Measurements from ENCODE around the gene ZP1. TPM values are rescaled to one million over a fixed set of nuclear protein-coding genes. Genes with fewer than 3 reads are reported as not detected.

The ZP1 gene
- total and polyA plus RNA-seq, 10 of the 15 experiments (the other 5 are each of a cell fraction or from before 2014, with no cell fraction given) = not detected

DNA sequence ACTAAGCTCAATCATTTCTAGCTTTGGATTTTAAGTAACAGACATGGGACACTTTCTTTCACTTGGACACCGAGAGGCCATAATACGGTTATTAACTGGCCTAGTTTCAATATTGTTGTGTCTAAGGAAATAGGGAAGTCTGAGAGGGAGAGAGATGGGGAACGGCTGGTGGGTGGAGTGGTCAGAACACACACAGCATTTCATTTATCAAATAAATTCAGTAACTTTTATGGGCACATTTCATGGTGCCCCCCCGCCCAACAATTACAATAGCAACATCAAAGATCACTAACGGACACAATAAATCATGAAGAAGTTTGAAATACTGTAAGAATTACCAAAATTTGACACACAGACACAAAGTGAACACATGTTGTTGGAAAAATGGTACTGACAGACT, 28.3 kb downstream of the ZP1 start:
- H3K27ac ChIP-seq (ENCODE audit: control insufficient read depth, insufficient read depth) = no peak overlapping the region
- intact Hi-C loops (cut with micrococcal nuclease; ENCODE audit: unreplicated experiment) = loop anchor here (5.0 kb wide), 1 partner anchor 193 kb away; no protein-coding TSS in a partner anchor
- no peak overlapping the region for H3K4me3 ChIP-seq
- H3K9ac ChIP-seq (ENCODE audit: control insufficient read depth, insufficient read depth, low read length) = no peak overlapping the region
- whole genome bisulfite sequencing (ENCODE audit: insufficient coverage, insufficient replicate concordance, low lambda C conversion rate, missing lambda C conversion rate) = 72% methylated on average over 5 of the region's 5 CpGs
- no TSS peak for BruUV-seq (replicated peaks)
- CTCF ChIA-PET = interaction anchor here (0.7 to 2.9 kb wide), 5 partner anchors 9 to 292 kb away, joined by 3 to 11 read pairs (median 6); no protein-coding TSS in a partner anchor
- no peaks in the 10 kb centered on the region for H3K9me3 ChIP-seq (replicated peaks; ENCODE audit: control insufficient read depth, insufficient read depth, low read length)
- DNase-seq (ENCODE audit: low read depth, low spot score) (no peak), FAIRE-seq (no peak), ATAC-seq (no peak)
- RAD21 ChIA-PET (ENCODE audit: unreplicated experiment) = interaction anchor here (1.5 kb wide), 1 partner anchor 9 kb away, joined by 3 read pairs; no protein-coding TSS in a partner anchor
- no peaks in the 10 kb centered on the region; the same call in 1 of the 2 replicates for H3K4me1 ChIP-seq (ENCODE audit: control insufficient read depth, insufficient read depth, low read length)
- H4K20me1 ChIP-seq (ENCODE audit: control insufficient read depth, insufficient read depth) = peaks cover 4% of the 10 kb centered on the region; the same call in 1 of the 2 replicates
- SMC1A ChIA-PET (ENCODE audit: uncharacterized antibody, unreplicated experiment) = interaction anchor here (0.7 to 1.5 kb wide), 2 partner anchors 63 to 131 kb away, joined by 3 read pairs; no protein-coding TSS in a partner anchor
- no peaks in the 10 kb centered on the region for H3K27me3 ChIP-seq (replicated peaks in 1 of 2; ENCODE audit: control insufficient read depth in 2 of 2, insufficient read depth in 2 of 2, low read length in 1 of 2)
- TF ChIP-seq, protein P1, sequence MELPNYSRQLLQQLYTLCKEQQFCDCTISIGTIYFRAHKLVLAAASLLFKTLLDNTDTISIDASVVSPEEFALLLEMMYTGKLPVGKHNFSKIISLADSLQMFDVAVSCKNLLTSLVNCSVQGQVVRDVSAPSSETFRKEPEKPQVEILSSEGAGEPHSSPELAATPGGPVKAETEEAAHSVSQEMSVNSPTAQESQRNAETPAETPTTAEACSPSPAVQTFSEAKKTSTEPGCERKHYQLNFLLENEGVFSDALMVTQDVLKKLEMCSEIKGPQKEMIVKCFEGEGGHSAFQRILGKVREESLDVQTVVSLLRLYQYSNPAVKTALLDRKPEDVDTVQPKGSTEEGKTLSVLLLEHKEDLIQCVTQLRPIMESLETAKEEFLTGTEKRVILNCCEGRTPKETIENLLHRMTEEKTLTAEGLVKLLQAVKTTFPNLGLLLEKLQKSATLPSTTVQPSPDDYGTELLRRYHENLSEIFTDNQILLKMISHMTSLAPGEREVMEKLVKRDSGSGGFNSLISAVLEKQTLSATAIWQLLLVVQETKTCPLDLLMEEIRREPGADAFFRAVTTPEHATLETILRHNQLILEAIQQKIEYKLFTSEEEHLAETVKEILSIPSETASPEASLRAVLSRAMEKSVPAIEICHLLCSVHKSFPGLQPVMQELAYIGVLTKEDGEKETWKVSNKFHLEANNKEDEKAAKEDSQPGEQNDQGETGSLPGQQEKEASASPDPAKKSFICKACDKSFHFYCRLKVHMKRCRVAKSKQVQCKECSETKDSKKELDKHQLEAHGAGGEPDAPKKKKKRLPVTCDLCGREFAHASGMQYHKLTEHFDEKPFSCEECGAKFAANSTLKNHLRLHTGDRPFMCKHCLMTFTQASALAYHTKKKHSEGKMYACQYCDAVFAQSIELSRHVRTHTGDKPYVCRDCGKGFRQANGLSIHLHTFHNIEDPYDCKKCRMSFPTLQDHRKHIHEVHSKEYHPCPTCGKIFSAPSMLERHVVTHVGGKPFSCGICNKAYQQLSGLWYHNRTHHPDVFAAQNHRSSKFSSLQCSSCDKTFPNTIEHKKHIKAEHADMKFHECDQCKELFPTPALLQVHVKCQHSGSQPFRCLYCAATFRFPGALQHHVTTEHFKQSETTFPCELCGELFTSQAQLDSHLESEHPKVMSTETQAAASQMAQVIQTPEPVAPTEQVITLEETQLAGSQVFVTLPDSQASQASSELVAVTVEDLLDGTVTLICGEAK (IDR thresholded peaks at IDR 0.05; ENCODE audit: borderline replicate concordance) = no peak
- TF ChIP-seq ASH2L (IDR thresholded peaks at IDR 0.05; ENCODE audit: borderline replicate concordance, low read depth) = no peak
- in situ Hi-C loops (cut with MboI) = loop anchor here (5.0 kb wide), 1 partner anchor 58 kb away; no protein-coding TSS in a partner anchor
- POLR2A ChIA-PET = interaction anchor here (1.2 kb wide), 2 partner anchors 9 to 23 kb away, joined by 3 to 5 read pairs; no protein-coding TSS in a partner anchor
- no peaks in the 10 kb centered on the region for H3K79me2 ChIP-seq (ENCODE audit: control insufficient read depth, insufficient read depth, low read length)
- H3K4me2 ChIP-seq (ENCODE audit: control insufficient read depth, insufficient read depth) = no peak overlapping the region
- H3K36me3 ChIP-seq (ENCODE audit: control insufficient read depth in 2 of 2, insufficient read depth in 2 of 2, low read length in 1 of 2) = peaks cover 21 to 54% of the 10 kb centered on the region in 2 experiments
- no peak overlapping the region for H2AFZ ChIP-seq (ENCODE audit: control insufficient read depth, low read depth, low read length)
